ENCODE data around the gene RECK. TPM values are rescaled to one million over a fixed set of nuclear protein-coding genes. Genes with fewer than 3 reads are reported as not detected.

The RECK gene
- total RNA-seq, 2 donors from 2014 or later: 6.3 to 6.8 TPM

DNA sequence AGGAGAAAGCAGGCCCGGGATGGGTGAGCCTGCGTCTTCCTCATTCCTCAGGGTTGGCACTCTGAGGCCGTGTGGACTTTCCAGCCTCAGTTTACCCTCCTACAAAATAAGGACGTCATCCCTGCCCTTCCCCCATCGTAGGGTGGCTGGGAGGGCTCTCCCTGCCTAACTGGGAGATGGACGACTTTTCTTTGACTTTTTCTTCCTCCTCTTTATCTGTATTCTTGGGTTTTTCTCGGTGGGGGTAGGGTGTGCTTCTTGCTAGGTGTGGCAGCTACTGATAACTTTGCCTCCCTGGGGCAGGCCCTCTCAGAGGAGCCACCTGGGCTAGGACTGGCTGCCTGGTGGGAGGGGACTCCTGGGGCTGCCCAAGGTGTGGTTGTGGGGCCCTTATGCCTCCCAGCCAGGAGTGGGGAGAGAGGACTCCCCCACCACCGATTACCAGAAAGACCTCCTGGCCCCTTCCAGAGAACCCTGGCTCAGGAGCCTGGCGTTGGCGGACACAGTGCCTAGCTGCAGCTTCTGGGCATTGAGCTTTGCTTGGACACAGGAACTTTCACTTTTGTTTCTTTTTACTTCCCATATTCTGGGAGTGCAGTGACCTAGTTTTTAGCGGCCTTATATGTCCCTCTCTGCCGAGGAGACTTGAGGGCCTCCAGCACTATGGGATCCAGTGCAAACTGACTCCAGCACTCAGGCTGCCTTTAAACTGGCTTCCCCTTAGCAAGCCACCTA lies 106.0 kb downstream of the RECK start:
- Mint-ChIP-seq H3K27ac (peak overlapping the region; percentile 81), H3K4me1 (ENCODE audit: low read depth) (peaks cover 93% of the 10 kb centered on the region), H3K4me3 (peak overlapping the region; percentile 80 to 85), H3K27me3 (ENCODE audit: low read depth) (peaks cover 9% of the 10 kb centered on the region), H3K9me3 (peaks cover 8 to 10% of the 10 kb centered on the region in 2 donors), H3K36me3 (ENCODE audit: insufficient read depth in 2 of 2) (peaks cover 18 to 24% of the 10 kb centered on the region in 2 donors)
- no peak for ATAC-seq (replicated peaks in 1 of 2)
- no peak for DNase-seq

GRCh38 chr9:36143245-36143641 lies 106.5 kb downstream of the RECK start:
- Mint-ChIP-seq H3K27me3 (ENCODE audit: low read depth) (peaks cover 7% of the 10 kb centered on the region), H3K4me3 (peak overlapping the region; percentile 80 to 85), H3K36me3 (ENCODE audit: insufficient read depth in 2 of 2) (peaks cover 18 to 24% of the 10 kb centered on the region in 2 donors), H3K27ac (peak overlapping the region; percentile 81), H3K9me3 (peaks cover 8 to 10% of the 10 kb centered on the region in 2 donors), H3K4me1 (ENCODE audit: low read depth) (peaks cover 93% of the 10 kb centered on the region)
- DNase-seq (no peak), ATAC-seq (replicated peaks in 1 of 2) (no peak)

DNA sequence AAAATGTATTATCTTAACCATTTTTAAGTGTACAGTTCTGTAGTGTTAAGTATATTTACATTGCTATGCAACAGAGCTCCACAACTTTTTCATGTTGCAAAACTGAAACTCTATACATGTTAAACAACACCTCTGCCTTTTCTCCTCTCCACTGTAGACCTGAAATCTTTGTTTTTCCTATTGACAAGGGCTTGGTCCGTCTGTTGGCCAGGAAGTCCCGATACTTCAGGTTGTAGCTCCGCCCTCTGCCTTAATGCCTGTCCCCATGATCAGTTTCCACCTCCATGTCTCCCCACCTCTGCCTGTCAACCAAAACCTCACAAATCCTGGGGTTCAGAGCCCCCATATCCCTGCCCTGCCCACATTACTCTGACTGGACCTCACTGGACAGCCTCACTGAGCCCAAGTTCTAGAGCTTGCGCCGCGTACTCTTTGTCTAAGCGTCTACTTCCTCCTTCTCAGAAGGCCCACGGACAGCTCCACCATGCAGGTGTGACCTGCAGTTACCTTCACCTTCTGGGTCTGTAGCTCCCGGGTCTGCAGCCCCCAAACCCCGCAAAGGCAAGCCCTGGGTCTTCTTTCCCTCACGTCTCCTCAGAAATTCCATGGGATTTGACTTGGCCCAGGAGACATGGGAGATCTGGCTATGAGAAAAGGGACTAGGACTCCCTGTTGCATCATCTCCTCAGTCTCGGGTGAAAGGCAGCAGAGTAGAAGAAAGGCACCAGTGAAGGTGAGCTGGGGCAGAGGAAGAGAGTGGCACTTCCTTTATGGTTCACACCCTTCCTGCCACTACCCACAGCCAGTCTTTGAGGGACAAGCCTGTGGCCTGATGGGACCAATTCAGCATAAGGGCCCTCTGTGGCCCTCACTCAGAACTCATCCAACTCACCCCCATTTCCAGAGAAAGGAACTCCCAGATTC lies 107.9 kb downstream of the RECK start:
- Mint-ChIP-seq H3K27me3 (ENCODE audit: low read depth) (no peaks in the 10 kb centered on the region), H3K4me1 (ENCODE audit: low read depth) (peaks cover 93% of the 10 kb centered on the region), H3K9me3 (peaks cover 8 to 10% of the 10 kb centered on the region in 2 donors), H3K36me3 (ENCODE audit: insufficient read depth in 2 of 2) (peaks cover 18 to 24% of the 10 kb centered on the region in 2 donors), H3K4me3 (peak overlapping the region; percentile 80 to 85), H3K27ac (peak overlapping the region; percentile 81)
- peak in 1 of 2 donors; percentile 46 for DNase-seq
- ATAC-seq (replicated peaks in 1 of 2): peak; percentile 32 to 49

DNA sequence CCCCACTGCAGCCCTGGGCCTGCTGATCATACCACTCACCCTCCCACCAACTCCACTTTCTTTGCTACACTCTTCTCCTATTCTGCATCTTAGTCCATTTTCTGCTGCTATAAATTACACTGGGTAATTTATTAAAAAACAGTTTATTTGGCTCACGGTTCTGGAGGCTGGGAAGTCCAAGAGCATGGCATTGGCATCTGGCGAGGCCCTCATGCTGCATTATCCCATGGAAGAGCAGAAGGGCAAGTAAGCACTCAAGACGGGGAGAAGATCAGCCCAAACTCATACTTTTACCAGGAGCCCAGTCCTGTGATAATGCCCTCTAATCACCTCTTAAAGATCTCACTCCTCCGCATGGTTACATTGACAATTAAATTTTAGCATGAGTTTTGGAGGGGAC lies 109.3 kb downstream of the RECK start:
- Mint-ChIP-seq H3K9me3 (peaks cover 8 to 10% of the 10 kb centered on the region in 2 donors), H3K27me3 (ENCODE audit: low read depth) (no peaks in the 10 kb centered on the region), H3K36me3 (ENCODE audit: insufficient read depth in 2 of 2) (peaks cover 18 to 24% of the 10 kb centered on the region in 2 donors), H3K4me3 (peak overlapping the region in 1 of 2 donors; percentile 7), H3K4me1 (ENCODE audit: low read depth) (peaks cover 93% of the 10 kb centered on the region), H3K27ac (no peak overlapping the region)
- no peak for DNase-seq
- no peak for ATAC-seq (replicated peaks in 1 of 2)

DNA sequence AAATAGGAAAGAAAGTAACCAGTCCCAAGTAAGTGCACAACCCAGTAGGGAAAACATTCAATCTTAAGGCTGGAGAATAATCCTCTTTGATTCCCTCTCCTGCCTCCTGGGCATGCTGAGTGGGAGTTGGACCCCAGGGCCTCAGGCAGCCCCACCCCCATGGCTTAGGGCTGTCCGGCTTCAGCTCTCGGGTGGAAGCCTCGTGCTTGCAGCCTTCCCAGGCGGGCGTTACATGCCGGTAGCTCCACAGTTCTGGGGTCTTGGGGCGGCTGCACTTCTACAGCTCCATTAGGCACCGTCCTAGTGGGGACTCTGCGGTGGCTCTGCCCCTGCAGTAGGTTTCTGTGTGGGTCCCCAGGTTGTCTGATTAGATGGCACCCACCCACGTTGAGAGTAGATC lies 109.9 kb downstream of the RECK start:
- no peak for ATAC-seq (replicated peaks in 1 of 2)
- Mint-ChIP-seq H3K4me1 (ENCODE audit: low read depth) (peaks cover 93% of the 10 kb centered on the region), H3K9me3 (peaks cover 8 to 10% of the 10 kb centered on the region in 2 donors), H3K27ac (no peak overlapping the region), H3K4me3 (no peak overlapping the region), H3K36me3 (ENCODE audit: insufficient read depth in 2 of 2) (peaks cover 18 to 24% of the 10 kb centered on the region in 2 donors), H3K27me3 (ENCODE audit: low read depth) (no peaks in the 10 kb centered on the region)
- DNase-seq: no peak

GRCh38 chr9:36147441-36148175 lies 110.9 kb downstream of the RECK start:
- Mint-ChIP-seq H3K27me3 (ENCODE audit: low read depth) (no peaks in the 10 kb centered on the region), H3K9me3 (peaks cover 8 to 10% of the 10 kb centered on the region in 2 donors), H3K27ac (no peak overlapping the region), H3K4me3 (peak overlapping the region in 1 of 2 donors; percentile 17), H3K36me3 (ENCODE audit: insufficient read depth in 2 of 2) (peaks cover 20 to 24% of the 10 kb centered on the region in 2 donors), H3K4me1 (ENCODE audit: low read depth) (peaks cover 93% of the 10 kb centered on the region)
- DNase-seq (peak in 1 of 2 donors; percentile 26), ATAC-seq (replicated peaks in 1 of 2) (no peak)

- DNase-seq (peak; percentile 84 to 86), ATAC-seq (replicated peaks in 1 of 2) (peak; percentile 51 to 58)
- peak overlapping the region; percentile 27 to 52 for H3K4me3 Mint-ChIP-seq
- H3K9me3 Mint-ChIP-seq: peaks cover 8 to 10% of the 10 kb centered on the region in 2 donors
- peaks cover 92% of the 10 kb centered on the region for H3K4me1 Mint-ChIP-seq (ENCODE audit: low read depth)
- no peak overlapping the region for H3K27ac Mint-ChIP-seq
- H3K27me3 Mint-ChIP-seq (ENCODE audit: low read depth): no peaks in the 10 kb centered on the region
- peaks cover 21 to 22% of the 10 kb centered on the region in 2 donors for H3K36me3 Mint-ChIP-seq (ENCODE audit: insufficient read depth in 2 of 2)
These were observed 111.8 kb downstream of the RECK start for GRCh38 chr9:36148311-36149051.

- Mint-ChIP-seq H3K4me1 (ENCODE audit: low read depth) (peaks cover 87% of the 10 kb centered on the region), H3K27me3 (ENCODE audit: low read depth) (no peaks in the 10 kb centered on the region), H3K9me3 (peaks cover 8 to 10% of the 10 kb centered on the region in 2 donors), H3K36me3 (ENCODE audit: insufficient read depth in 2 of 2) (peaks cover 21 to 22% of the 10 kb centered on the region in 2 donors), H3K4me3 (peak overlapping the region in 1 of 2 donors; percentile 52), H3K27ac (no peak overlapping the region)
- ATAC-seq (replicated peaks in 1 of 2) (no peak), DNase-seq (no peak)
These were observed 112.5 kb downstream of the RECK start for GRCh38 chr9:36149197-36149596.

DNA sequence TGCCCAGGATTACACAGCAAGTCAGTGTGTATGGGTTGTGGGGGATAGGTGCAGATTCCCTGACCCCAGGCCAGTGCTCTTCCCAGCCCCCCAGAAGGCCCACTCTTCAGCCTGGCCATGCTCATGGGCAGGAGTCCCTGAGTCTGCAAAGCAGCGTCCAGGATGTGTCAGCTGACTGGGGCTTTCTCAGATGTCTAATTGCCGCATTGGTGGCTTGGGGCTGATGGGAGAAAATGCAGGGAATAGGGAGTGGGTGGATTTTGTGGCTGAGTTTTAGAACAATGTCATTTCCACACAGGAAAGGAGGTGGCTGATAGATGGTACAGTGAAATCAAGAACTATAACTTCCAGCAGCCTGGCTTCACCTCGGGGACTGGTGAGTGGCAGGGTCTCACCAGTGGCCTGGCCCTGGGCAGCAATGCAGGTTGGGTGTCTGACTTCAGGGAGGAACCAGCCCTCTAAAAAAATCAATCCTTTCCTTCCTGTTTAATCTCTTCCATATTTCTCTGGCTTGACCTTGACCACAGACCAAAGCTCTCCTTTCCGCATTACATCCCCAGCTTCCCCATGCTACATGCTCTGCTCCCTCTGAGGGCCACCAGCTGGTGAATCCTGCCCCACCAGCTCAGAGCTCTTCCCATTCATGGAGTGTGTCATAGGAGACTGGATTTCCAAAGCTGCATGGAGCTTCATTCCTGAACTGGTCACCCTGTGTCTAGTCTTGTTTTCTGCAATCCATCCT lies 114.0 kb downstream of the RECK start:
- Mint-ChIP-seq H3K4me1 (ENCODE audit: low read depth) (peaks cover 71% of the 10 kb centered on the region), H3K27ac (no peak overlapping the region), H3K36me3 (ENCODE audit: insufficient read depth in 2 of 2) (peaks cover 13 to 16% of the 10 kb centered on the region in 2 donors), H3K27me3 (ENCODE audit: low read depth) (no peaks in the 10 kb centered on the region), H3K9me3 (peaks cover 2 to 4% of the 10 kb centered on the region in 2 donors), H3K4me3 (peak overlapping the region; percentile 83 to 85)
- ATAC-seq (replicated peaks in 1 of 2) (no peak), DNase-seq (no peak)

DNA sequence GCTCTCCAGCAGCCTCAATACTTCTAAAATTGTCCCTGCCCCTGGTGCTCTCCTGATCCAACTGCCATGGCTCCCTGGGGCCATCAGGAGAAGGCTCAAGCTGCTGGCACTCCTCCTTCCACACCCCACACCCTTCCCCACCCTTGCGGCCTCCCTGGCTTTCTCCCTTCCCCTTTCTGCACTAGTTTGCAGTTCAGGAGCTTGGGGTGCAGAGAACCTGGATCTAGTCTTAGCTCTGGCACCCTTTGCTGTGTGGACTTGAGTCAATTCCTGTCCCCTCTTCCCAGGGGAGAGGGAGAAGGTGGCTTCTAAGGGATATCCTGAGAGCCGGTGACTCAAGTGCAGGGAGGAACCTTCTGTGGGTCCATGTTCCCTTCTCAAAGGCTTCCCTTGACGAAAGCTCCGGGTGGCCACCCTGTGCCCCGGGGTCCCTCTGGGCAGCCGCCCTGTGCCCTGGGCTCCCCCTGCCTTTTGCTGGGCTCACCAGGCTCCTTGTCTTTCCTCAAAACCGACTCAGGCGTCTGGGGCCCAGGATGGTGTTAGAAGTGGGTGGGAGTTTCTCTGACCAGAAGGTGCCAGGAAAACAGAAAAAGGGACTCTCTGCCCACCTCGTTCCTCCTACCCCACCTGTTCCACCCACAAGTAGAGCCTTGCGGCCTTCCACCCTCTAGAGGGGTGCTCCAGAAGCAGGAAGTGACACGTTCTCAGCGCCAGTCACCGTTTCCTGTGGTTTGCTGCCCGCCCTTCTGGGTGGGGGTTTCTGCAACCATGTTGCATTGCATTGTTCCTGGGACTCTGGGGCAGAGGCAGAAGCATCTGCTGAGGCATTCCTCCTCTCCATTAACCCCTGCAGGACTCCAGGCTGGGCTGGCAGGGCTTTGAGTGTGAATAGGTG lies 114.8 kb downstream of the RECK start:
- Mint-ChIP-seq H3K9me3 (no peaks in the 10 kb centered on the region), H3K4me1 (ENCODE audit: low read depth) (peaks cover 67% of the 10 kb centered on the region), H3K27me3 (ENCODE audit: low read depth) (no peaks in the 10 kb centered on the region), H3K4me3 (peak overlapping the region; percentile 83 to 85), H3K27ac (peak overlapping the region; percentile 88), H3K36me3 (ENCODE audit: insufficient read depth in 2 of 2) (peaks cover 10 to 11% of the 10 kb centered on the region in 2 donors)
- DNase-seq (peak; percentile 90), ATAC-seq (replicated peaks in 1 of 2) (peak; percentile 91 to 93)

Measured in activated T-cell treated with anti-CD3 and anti-CD28 coated beads, Interleukin-2, amount 50 U/mL, for 72 hours (primary cell).